Fibroblast of lung (primary cell): ENCODE measurements around the gene DNAJC1. TPM values are rescaled to one million over a fixed set of nuclear protein-coding genes. Genes with fewer than 3 reads are reported as not detected.

Source experiments
- DNase-seq, 2 donors: peaks; one replicate each; pipeline versions ENCODE4 v3.0.0 to v3.0.0-alpha.2; 2010; ENCODE audit warnings: low read depth in 2 of 2
- H2AFZ ChIP-seq: 2 replicates; pipeline ENCODE4 v1.5.1; 2012; ENCODE audit warnings: low read length, control low read depth, inconsistent platforms
- H3K27ac ChIP-seq: 2 replicates; pipeline ENCODE4 v1.5.1; 2011; ENCODE audit warnings: low read length, control low read depth; ENCODE audit not compliant: insufficient read depth
- H3K27me3 ChIP-seq: 2 replicates; pipeline ENCODE4 v1.5.1; 2011; ENCODE audit warnings: mild to moderate bottlenecking, low read length; ENCODE audit not compliant: control insufficient read depth, insufficient read depth
- H3K36me3 ChIP-seq: 2 replicates; pipeline ENCODE4 v1.5.1; 2011; ENCODE audit warnings: low read length; ENCODE audit not compliant: control insufficient read depth, insufficient read depth
- H3K4me1 ChIP-seq: 2 replicates; pipeline ENCODE4 v1.5.1; 2011; ENCODE audit warnings: low read length; ENCODE audit not compliant: control insufficient read depth, insufficient read depth; ENCODE audit errors: extremely low read depth
- H3K4me2 ChIP-seq: 2 replicates; pipeline ENCODE4 v1.5.1; 2011; ENCODE audit warnings: low read length, control low read depth; ENCODE audit not compliant: insufficient read depth; ENCODE audit errors: extremely low read depth
- H3K4me3 ChIP-seq, 4 experiments: fragments of 200-600 bp in 1 of 4; sonication (generic) in 1 of 4; replicated peaks in 1 of 4; 2 replicates each; pipeline ENCODE4 v1.5.1; 2011 to 2016; ENCODE audit warnings: low read length in 4 of 4, low read depth in 3 of 4, mild to moderate bottlenecking in 3 of 4, control low read depth in 2 of 4, inconsistent platforms in 1 of 4, mixed read lengths in 1 of 4; ENCODE audit not compliant: insufficient read depth in 1 of 4; ENCODE audit errors: control extremely low read depth in 1 of 4
- H3K79me2 ChIP-seq: 2 replicates; pipeline ENCODE4 v1.5.1; 2012; ENCODE audit warnings: mild to moderate bottlenecking, low read length, inconsistent platforms; ENCODE audit not compliant: control insufficient read depth, insufficient read depth
- H3K9ac ChIP-seq: 2 replicates; pipeline ENCODE4 v1.5.1; 2011; ENCODE audit warnings: mild to moderate bottlenecking, low read length, control low read depth; ENCODE audit not compliant: insufficient read depth
- H3K9me3 ChIP-seq: 2 replicates; pipeline ENCODE4 v1.5.1; 2012; ENCODE audit warnings: low read depth, low read length; ENCODE audit not compliant: control insufficient read depth, insufficient read depth
- H4K20me1 ChIP-seq: 2 replicates; pipeline ENCODE4 v1.5.1; 2011; ENCODE audit warnings: low read length; ENCODE audit not compliant: control insufficient read depth, insufficient read depth; ENCODE audit errors: extremely low read depth
- CTCF ChIP-seq, 2 donors: IDR thresholded peaks in 1 of 2; conservative IDR thresholded peaks in 1 of 2; 1 replicate in 1 of 2; 2 replicates in 1 of 2; pipeline ENCODE4 v1.5.1; 2011 to 2012; ENCODE audit warnings: low read length in 2 of 2, control low read depth in 1 of 2, inconsistent platforms in 1 of 2, low read depth in 1 of 2, mild to moderate bottlenecking in 1 of 2
- EZH2 ChIP-seq: IDR thresholded peaks from 2 replicates; pipeline ENCODE4 v1.5.1; 2012; ENCODE audit warnings: low read length, control low read depth, mild to moderate bottlenecking; ENCODE audit errors: missing control alignments
- polyA plus RNA-seq, 2 donors: library from polyadenylated mRNA; depleted of rRNA in 1 of 2; stranded (reverse) in 1 of 2; unstranded in 1 of 2; fragments of >200 nt; gene quantifications; 2 replicates each; pipeline ENCODE4 v1.2.1, GENCODE V29; 2011 to 2012; ENCODE audit warnings: missing spikeins in 1 of 2
- total RNA-seq: library from RNA; depleted of rRNA; stranded (reverse); fragments of >200 nt; gene quantifications from 2 replicates; pipeline ENCODE4 v1.2.1, GENCODE V29; 2014

Gene DNAJC1
- total and polyA plus RNA-seq, 2 donors (not counting 1 experiment from before 2014, with no cell fraction given): 27.7 to 46.2 TPM

GRCh38 chr10:21724687-21725367 is 278.7 kb downstream of the DNAJC1 start:
- Histone ChIP-seq H3K4me3 (no peak overlapping the region), H3K4me2 (peak overlapping the region; percentile 28), H3K27me3 (no peaks in the 10 kb centered on the region), H3K79me2 (no peaks in the 10 kb centered on the region), H3K36me3 (no peaks in the 10 kb centered on the region), H4K20me1 (no peaks in the 10 kb centered on the region), H3K9ac (no peak overlapping the region), H3K9me3 (no peaks in the 10 kb centered on the region), H3K27ac (no peak overlapping the region), H3K4me1 (peaks cover 13% of the 10 kb centered on the region), H2AFZ (no peak overlapping the region)
- TF ChIP-seq EZH2: no peak
- no peak for TF ChIP-seq CTCF (conservative IDR thresholded peaks at IDR 0.05 in 1 of 2, IDR thresholded peaks at IDR 0.05 in 1 of 2; ENCODE audit: low read depth in 1 of 2, low read length in 2 of 2)
- DNase-seq: peak; percentile 99 to 100

GRCh38 chr10:21724020-21724589 is 279.4 kb downstream of the DNAJC1 start:
- H3K27me3 ChIP-seq: no peaks in the 10 kb centered on the region
- H3K4me2 ChIP-seq: peak overlapping the region; percentile 28
- H3K9me3 ChIP-seq: no peaks in the 10 kb centered on the region
- H3K4me1 ChIP-seq: peaks cover 13% of the 10 kb centered on the region
- DNase-seq: peak; percentile 25 to 53
- no peak overlapping the region for H2AFZ ChIP-seq
- no peak overlapping the region for H3K27ac ChIP-seq
- H3K36me3 ChIP-seq: no peaks in the 10 kb centered on the region
- TF ChIP-seq CTCF (conservative IDR thresholded peaks at IDR 0.05 in 1 of 2, IDR thresholded peaks at IDR 0.05 in 1 of 2; ENCODE audit: low read depth in 1 of 2, low read length in 2 of 2) (no peak), EZH2 (no peak)
- peak overlapping the region in 1 of 4 experiments; percentile 4 for H3K4me3 ChIP-seq
- no peaks in the 10 kb centered on the region for H3K79me2 ChIP-seq
- no peak overlapping the region for H3K9ac ChIP-seq
- no peaks in the 10 kb centered on the region for H4K20me1 ChIP-seq

- Histone ChIP-seq H3K9me3 (no peaks in the 10 kb centered on the region), H2AFZ (no peak overlapping the region), H3K27ac (no peak overlapping the region), H3K4me1 (peaks cover 13% of the 10 kb centered on the region), H3K27me3 (no peaks in the 10 kb centered on the region), H3K4me2 (no peak overlapping the region), H3K79me2 (no peaks in the 10 kb centered on the region), H4K20me1 (no peaks in the 10 kb centered on the region), H3K9ac (no peak overlapping the region), H3K4me3 (no peak overlapping the region), H3K36me3 (no peaks in the 10 kb centered on the region)
- no peak for DNase-seq
- TF ChIP-seq EZH2 (no peak), CTCF (conservative IDR thresholded peaks at IDR 0.05 in 1 of 2, IDR thresholded peaks at IDR 0.05 in 1 of 2; ENCODE audit: low read depth in 1 of 2, low read length in 2 of 2) (no peak)
Observed at GRCh38 chr10:21722209-21722608, 281.3 kb downstream of the DNAJC1 start.
